ENCODE measurements around the gene EML2.

DNA sequence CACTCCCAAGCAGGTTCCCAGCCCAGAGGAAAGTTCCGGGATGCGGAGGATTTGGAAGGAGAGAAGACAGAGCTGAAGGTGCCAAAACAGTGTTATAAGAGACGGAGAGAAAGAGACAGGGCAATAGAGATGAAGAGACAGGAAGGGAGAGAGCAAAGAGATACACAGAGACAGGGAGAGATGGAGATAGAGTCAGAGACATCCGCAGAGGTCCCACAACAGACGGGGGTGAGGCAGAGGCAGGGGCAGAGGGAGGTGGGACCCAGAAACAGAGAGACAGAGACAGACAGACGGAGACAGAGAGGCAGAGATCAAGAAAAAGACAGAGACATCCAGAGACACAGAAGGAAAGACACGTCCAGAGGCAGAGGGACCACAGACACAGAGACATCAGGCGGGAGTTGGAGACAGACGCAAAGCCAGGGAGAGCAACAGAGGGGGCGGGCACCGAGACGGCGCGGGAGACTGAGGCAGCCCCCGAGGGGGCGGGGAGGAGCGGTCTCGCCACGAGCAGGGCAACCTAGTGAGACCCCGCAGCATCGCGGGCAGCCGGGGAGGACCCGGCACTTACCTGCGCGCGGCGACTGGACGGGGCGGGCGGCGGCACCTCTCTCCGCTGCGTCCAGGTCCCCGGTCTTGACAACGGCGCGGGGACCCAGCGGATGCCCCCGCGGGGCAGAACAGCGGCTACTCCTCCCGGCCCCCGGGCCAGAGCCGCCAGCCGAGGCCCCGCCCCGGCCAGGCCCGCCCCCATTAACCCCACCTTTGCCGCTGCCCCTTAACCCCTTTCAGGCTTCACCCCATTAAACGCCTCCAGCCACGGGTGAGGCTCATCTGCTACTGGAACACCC lies 37.4 kb downstream of the EML2 start, which contains the start of gene GPR4:
- TF ChIP-seq CTCF (IDR thresholded peaks at IDR 0.05; ENCODE audit: poor library complexity, severe bottlenecking), result no peak
- no peak for TF ChIP-seq EZH2 (IDR thresholded peaks at IDR 0.05; ENCODE audit: borderline replicate concordance, insufficient read depth, low read length, poor library complexity, severe bottlenecking)
- TF ChIP-seq TAF1 (IDR thresholded peaks at IDR 0.05; ENCODE audit: low read depth), result no peak

Data from neural cell (in vitro differentiated cells).